Pancreas (tissue), 10 donors: ENCODE results near the gene LRRFIP2. TPM values are rescaled to one million over a fixed set of nuclear protein-coding genes. Genes with fewer than 3 reads are reported as not detected.

Source experiments
- ATAC-seq, 4 donors: fragments of 200-7000 bp; cut with Tn5 transposase; one replicate each; pipeline versions ENCODE4 v1.8.0 to v1.9.1; 2020; ENCODE audit warnings: mild to moderate bottlenecking in 4 of 4, moderate library complexity in 4 of 4
- DNase-seq, 6 donors: peaks; one replicate each; pipeline ENCODE4 v3.0.0-alpha.2; 2020
- FAIRE-seq: peaks from 2 replicates; lab custom pipeline; 2012; peaks lifted over from hg19 to GRCh38; lab: Jason Lieb, UNC
- H3K27ac ChIP-seq, 4 donors: fragments of 200-600 bp; sonication (generic); 1 replicate in 3 of 4; 2 replicates in 1 of 4; pipeline versions ENCODE4 v1.5.0 to v1.8.0; 2020
- H3K27me3 ChIP-seq, 4 donors: fragments of 200-600 bp; one replicate each; pipeline ENCODE4 v1.8.0; 2021
- H3K36me3 ChIP-seq, 3 donors: fragments of 200-600 bp; sonication (generic) in 1 of 3; one replicate each; pipeline versions ENCODE4 v1.5.0 to v1.8.0; 2020 to 2021
- H3K4me1 ChIP-seq, 3 donors: fragments of 200-600 bp; one replicate each; pipeline ENCODE4 v1.8.0; 2021
- H3K4me3 ChIP-seq, 4 donors: fragments of 200-600 bp; sonication (generic) in 2 of 4; one replicate each; pipeline versions ENCODE4 v1.5.0 to v1.8.0; 2020 to 2021
- H3K9me3 ChIP-seq, 4 donors: fragments of 200-600 bp; one replicate each; pipeline ENCODE4 v1.8.0; 2021
- CTCF ChIP-seq, 4 donors: fragments of 200-600 bp; sonication (generic) in 3 of 4; IDR thresholded peaks; one replicate each; pipeline versions ENCODE4 v1.5.0 to v1.8.0; 2021; ENCODE audit warnings: antibody characterized with exemption in 4 of 4
- WGBS, 2 donors: extraction: QIAGEN DNeasy Blood & Tissue Kit; methylation state at CpG; one replicate each; pipeline ENCODE4 v1.1.7; 2013; 5-methylcytosine and 5-hydroxymethylcytosine counted together
- intact Hi-C, 3 donors: fragments of 100-400 bp; cut with DNase I; formaldehyde crosslinking; loops; one replicate each; pipeline versions ENCODE4 v1.11.1 to v1.14.2; 2022
- polyA plus RNA-seq, 2 donors: library from polyadenylated mRNA; stranded (reverse); fragments of 200-250 nt; gene quantifications; one replicate each; pipeline ENCODE4 v1.2.3, GENCODE V29; 2013
- total RNA-seq, 6 donors: library from RNA; stranded (reverse); fragmentation: NEBNext Ultra II Directional in 4 of 6; extraction: Animal tissue kit (Norgen Biotek cat#: 25700) in 4 of 6; gene quantifications; one replicate each; pipeline versions ENCODE4 v1.2.1 to v1.2.4, GENCODE V29; 2021 to 2023
- donor health status: healthy with polysubstance abuse.
- donor health status: DM: no; HTN: no; CAD: no; lungs with moderate emphysema.
- donor health status: DM: no; HTN: no; CAD: no.
- donor health status: control.
- donor health status: control.
- donor health status: Bipolar disorder and iron deficiency.
- donor health status: DM: yes; HTN: yes; CAD: no.
- donor health status: DM: no; HTN: no; CAD: no.
- donor health status: DM: no; HTN: no; CAD: no.
- donor health status: DM: yes; HTN: yes; CAD: no.

The LRRFIP2 gene
- total and polyA plus RNA-seq, 8 donors = 14.6 to 35.7 (median 21.8) TPM

GRCh38 chr3:37118163-37118562 lies 56.2 kb downstream of the LRRFIP2 start:
- no peak overlapping the region for H3K27ac ChIP-seq
- H3K36me3 ChIP-seq = no peaks in the 10 kb centered on the region
- ATAC-seq (no peak), FAIRE-seq (no peak), DNase-seq (no peak)
- no peaks in the 10 kb centered on the region for H3K9me3 ChIP-seq
- 98 to 100% methylated on average over 2 of the region's 2 CpGs for WGBS, 2 donors
- intact Hi-C loops = no loop called here
- no peaks in the 10 kb centered on the region for H3K27me3 ChIP-seq
- H3K4me3 ChIP-seq = no peak overlapping the region
- peaks cover 0 to 3% (median 0%) of the 10 kb centered on the region in 3 donors for H3K4me1 ChIP-seq
- no peak for TF ChIP-seq CTCF (IDR thresholded peaks at IDR 0.05)

GRCh38 chr3:37117548-37117947 lies 56.8 kb downstream of the LRRFIP2 start:
- Histone ChIP-seq H3K27ac (no peak overlapping the region), H3K36me3 (no peaks in the 10 kb centered on the region), H3K4me1 (peaks cover 0 to 3% (median 0%) of the 10 kb centered on the region in 3 donors), H3K27me3 (no peaks in the 10 kb centered on the region), H3K9me3 (no peaks in the 10 kb centered on the region), H3K4me3 (no peak overlapping the region)
- no peak for TF ChIP-seq CTCF (IDR thresholded peaks at IDR 0.05)
- peak in 1 of 4 donors; percentile 46 for ATAC-seq
- intact Hi-C loops = no loop called here
- DNase-seq = no peak
- no peak for FAIRE-seq

GRCh38 chr3:37116998-37117397 lies 57.4 kb downstream of the LRRFIP2 start:
- FAIRE-seq (no peak), ATAC-seq (no peak), DNase-seq (no peak)
- 97 to 98% methylated on average over 1 of the region's 1 CpG for WGBS, 2 donors
- no peak overlapping the region for H3K27ac ChIP-seq
- H3K4me3 ChIP-seq = no peak overlapping the region
- intact Hi-C loops = no loop called here
- H3K36me3 ChIP-seq = no peaks in the 10 kb centered on the region
- H3K9me3 ChIP-seq = no peaks in the 10 kb centered on the region
- no peak for TF ChIP-seq CTCF (IDR thresholded peaks at IDR 0.05)
- no peaks in the 10 kb centered on the region for H3K27me3 ChIP-seq
- peaks cover 0 to 3% (median 0%) of the 10 kb centered on the region in 3 donors for H3K4me1 ChIP-seq

- no peaks in the 10 kb centered on the region for H3K27me3 ChIP-seq
- H3K4me1 ChIP-seq = peaks cover 0 to 3% (median 0%) of the 10 kb centered on the region in 3 donors
- H3K36me3 ChIP-seq = no peaks in the 10 kb centered on the region
- ATAC-seq = no peak
- no peak for FAIRE-seq
- 64 to 89% methylated on average over 2 of the region's 2 CpGs for WGBS, 2 donors
- H3K27ac ChIP-seq = no peak overlapping the region
- intact Hi-C loops = no loop called here
- H3K4me3 ChIP-seq = no peak overlapping the region
- no peaks in the 10 kb centered on the region for H3K9me3 ChIP-seq
- TF ChIP-seq CTCF (IDR thresholded peaks at IDR 0.05) = no peak
- no peak for DNase-seq
Measured at GRCh38 chr3:37115446-37115845, 58.9 kb downstream of the LRRFIP2 start.

GRCh38 chr3:37114251-37115145 lies 59.9 kb downstream of the LRRFIP2 start:
- no peak for TF ChIP-seq CTCF (IDR thresholded peaks at IDR 0.05)
- Histone ChIP-seq H3K27ac (no peak overlapping the region), H3K9me3 (no peaks in the 10 kb centered on the region), H3K36me3 (no peaks in the 10 kb centered on the region), H3K4me1 (peaks cover 0 to 3% (median 0%) of the 10 kb centered on the region in 3 donors), H3K27me3 (no peaks in the 10 kb centered on the region), H3K4me3 (no peak overlapping the region)
- WGBS, 2 donors = 99 to 100% methylated on average over 2 of the region's 2 CpGs
- intact Hi-C loops = no loop called here
- FAIRE-seq = peak; percentile 76
- DNase-seq = no peak
- ATAC-seq = no peak
